GM19238 (cell line): ENCODE data around the gene NDFIP2.
"Not testable (repeated sequence)": the region's sequence is repeated elsewhere in the genome, so short reads cannot be mapped to it uniquely, and the experiment has no call there.

Experiments used
- DNase-seq: peaks from one replicate; pipeline ENCODE4 v3.0.0; 2011; ENCODE audit warnings: low spot score; ENCODE audit not compliant: insufficient read length

NDFIP2 gene

GRCh38 chr13:79589603-79590393, 108.8 kb downstream of the NDFIP2 start:
- DNase-seq, result no peak

- DNase-seq, result no peak
Observed at GRCh38 chr13:79590394-79590676, 109.4 kb downstream of the NDFIP2 start.

DNA sequence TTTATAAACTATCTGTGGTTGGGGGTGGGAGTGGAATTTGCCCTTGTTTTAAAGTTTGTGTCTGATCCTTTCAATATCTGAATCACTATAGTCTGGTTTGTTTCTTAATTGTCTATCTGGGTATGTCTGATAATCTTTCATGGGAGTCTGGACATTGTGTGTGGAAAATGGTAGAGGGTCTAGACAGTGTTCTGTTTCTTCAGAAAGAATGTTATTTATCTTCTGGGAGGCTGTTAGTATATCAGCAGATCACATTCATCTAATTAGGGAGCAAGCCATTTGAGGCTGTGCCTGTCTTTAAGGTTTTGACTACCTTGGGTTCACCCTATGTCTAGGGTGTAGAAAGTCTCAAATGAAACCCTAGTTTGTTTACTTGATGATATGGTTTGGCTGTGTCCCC, 110.5 kb downstream of the NDFIP2 start:
- no peak for DNase-seq

- DNase-seq, result no peak
Observed at GRCh38 chr13:79593121-79593520, 112.2 kb downstream of the NDFIP2 start.

- no peak for DNase-seq
Observed at GRCh38 chr13:79593641-79594275, 112.8 kb downstream of the NDFIP2 start.

GRCh38 chr13:79600146-79600545, 119.2 kb downstream of the NDFIP2 start:
- not testable (repeated sequence) for DNase-seq

DNA sequence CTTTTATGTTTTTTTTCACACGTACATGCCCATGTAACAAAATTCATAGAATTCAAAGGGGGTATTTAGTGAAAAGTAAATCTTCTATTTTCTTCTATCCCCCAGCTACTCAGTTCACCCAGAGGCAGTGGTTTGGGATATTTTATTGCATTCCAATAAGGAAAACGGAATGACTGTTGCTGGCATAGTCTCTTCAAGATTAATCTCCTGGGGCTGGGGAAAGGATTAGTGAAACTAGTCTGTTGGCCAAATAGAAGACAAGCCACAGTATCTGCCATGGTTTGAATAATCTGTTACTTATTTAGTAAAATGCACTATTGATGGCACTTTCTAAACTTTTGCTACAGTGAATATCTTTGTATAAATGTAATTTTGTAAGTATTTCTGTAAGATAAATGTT, 122.0 kb downstream of the NDFIP2 start:
- DNase-seq, result no peak

GRCh38 chr13:79604752-79605151, 123.8 kb downstream of the NDFIP2 start:
- no peak for DNase-seq
